Uterus (tissue), 4 donors: ENCODE measurements around the gene MLH1. TPM values are rescaled to one million over a fixed set of nuclear protein-coding genes. Genes with fewer than 3 reads are reported as not detected.
A peak's percentile ranks its signal among the peaks of the same experiment; 100 is the strongest.

Experiments used
- DNase-seq, 2 donors: peaks; one replicate each; pipeline ENCODE4 v3.0.0-alpha.2; 2019 to 2020
- H3K27ac ChIP-seq, 2 donors: fragments of 200-600 bp; sonication (generic); 1 replicate in 1 of 2; 2 replicates in 1 of 2; pipeline ENCODE4 v1.5.1; 2016 to 2018
- H3K27me3 ChIP-seq, 2 donors: fragments of 200-600 bp; sonication (generic); one replicate each; pipeline ENCODE4 v1.5.1; 2018 to 2019; ENCODE audit warnings: control low read depth in 1 of 2
- H3K36me3 ChIP-seq, 2 donors: fragments of 200-600 bp; sonication (generic); one replicate each; pipeline ENCODE4 v1.5.1; 2019; ENCODE audit warnings: control low read depth in 1 of 2
- H3K4me1 ChIP-seq, 2 donors: fragments of 200-600 bp; sonication (generic); one replicate each; pipeline ENCODE4 v1.5.1; 2018 to 2019; ENCODE audit warnings: control low read depth in 1 of 2
- H3K4me3 ChIP-seq, 2 donors: fragments of 200-600 bp; sonication (generic); 1 replicate in 1 of 2; 2 replicates in 1 of 2; pipeline ENCODE4 v1.5.1; 2018 to 2019; ENCODE audit warnings: mild to moderate bottlenecking in 1 of 2
- H3K9me3 ChIP-seq, 2 donors: fragments of 200-600 bp; sonication (generic); one replicate each; pipeline ENCODE4 v1.5.1; 2019; ENCODE audit warnings: control low read depth in 1 of 2
- CTCF ChIP-seq, 4 experiments: fragments of 200-600 bp in 2 of 4; fragments of 450-650 bp in 2 of 4; sonication (generic) in 2 of 4; IDR thresholded peaks; one replicate each; pipeline ENCODE4 v1.5.1; 2016 to 2019; ENCODE audit warnings: antibody characterized with exemption in 4 of 4, mild to moderate bottlenecking in 2 of 4, moderate library complexity in 1 of 4
- POLR2A ChIP-seq, 2 donors: fragments of 450-650 bp; IDR thresholded peaks; one replicate each; pipeline ENCODE4 v1.6.1; 2016; ENCODE audit warnings: antibody characterized with exemption in 2 of 2, mild to moderate bottlenecking in 1 of 2, moderate library complexity in 1 of 2
- intact Hi-C: fragments of 100-400 bp; cut with DNase I; formaldehyde crosslinking; loops from one replicate; pipeline ENCODE4 v1.15.1; 2023; ENCODE audit warnings: low total_unique reads
- total RNA-seq, 4 donors: library from RNA; depleted of rRNA in 3 of 4; stranded (reverse); fragments of >200 nt in 3 of 4; gene quantifications; one replicate each; pipeline versions ENCODE4 v1.1.0 to v1.2.4, GENCODE V29; 2014 to 2023
- donor health status: DM: yes; HTN: yes; CAD: no.

The MLH1 gene
- total RNA-seq, result 10 to 100 TPM in 3 of 4 donors, 1 to 10 TPM in 1; 5.9 to 64.3 (median 24.4) TPM

- no peaks in the 10 kb centered on the region for H3K9me3 ChIP-seq
- H3K4me3 ChIP-seq, result peak within 1 kb of the TSS; percentile 78 to 88
- H3K27me3 ChIP-seq, result no peaks in the 10 kb centered on the region
- peak in 1 of 4 experiments; percentile 10 for TF ChIP-seq CTCF (IDR thresholded peaks at IDR 0.05)
- TF ChIP-seq POLR2A (IDR thresholded peaks at IDR 0.05), result peak; percentile 65 to 75
- intact Hi-C loops, result no loop called here
- H3K36me3 ChIP-seq, result no peaks in the 10 kb centered on the region
- H3K4me1 ChIP-seq, result peaks cover 22 to 24% of the 10 kb centered on the region in 2 donors
- peak within 1 kb of the TSS; percentile 98 to 99 for H3K27ac ChIP-seq
- peak; percentile 99 to 100 for DNase-seq
These were observed at the start of gene MLH1 for GRCh38 chr3:36993326-36994283. Gene MLH1 (plus strand): TSS chr3:36993518. CDS start chr3:36993548, 30 bp downstream.

DNA sequence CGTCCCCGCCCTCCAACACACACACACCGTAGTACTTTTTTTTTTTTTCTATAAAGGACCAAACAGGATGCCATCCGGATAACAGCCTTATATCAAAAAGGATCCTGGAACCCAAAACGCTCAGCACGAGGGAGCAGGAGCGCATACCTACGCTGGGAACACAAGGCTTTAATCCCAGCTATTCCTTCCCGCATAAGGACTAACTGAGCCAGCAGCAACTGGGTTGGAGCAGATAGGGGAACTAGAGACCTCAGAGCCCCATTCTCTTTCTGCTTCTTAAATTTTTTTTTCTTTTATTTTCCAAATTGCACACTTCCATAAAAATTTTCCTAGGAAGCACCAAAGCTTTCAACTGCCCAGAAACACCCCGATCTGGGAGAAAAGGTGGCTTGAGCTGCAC, 49.7 kb upstream of the MLH1 start:
- Histone ChIP-seq H3K4me1 (no peaks in the 10 kb centered on the region), H3K27me3 (no peaks in the 10 kb centered on the region), H3K9me3 (no peaks in the 10 kb centered on the region), H3K36me3 (no peaks in the 10 kb centered on the region), H3K4me3 (peak overlapping the region; percentile 60 to 68), H3K27ac (peak overlapping the region; percentile 80 to 86)
- TF ChIP-seq CTCF (IDR thresholded peaks at IDR 0.05) (no peak), POLR2A (IDR thresholded peaks at IDR 0.05) (no peak)
- intact Hi-C loops, result no loop called here
- DNase-seq, result no peak

DNA sequence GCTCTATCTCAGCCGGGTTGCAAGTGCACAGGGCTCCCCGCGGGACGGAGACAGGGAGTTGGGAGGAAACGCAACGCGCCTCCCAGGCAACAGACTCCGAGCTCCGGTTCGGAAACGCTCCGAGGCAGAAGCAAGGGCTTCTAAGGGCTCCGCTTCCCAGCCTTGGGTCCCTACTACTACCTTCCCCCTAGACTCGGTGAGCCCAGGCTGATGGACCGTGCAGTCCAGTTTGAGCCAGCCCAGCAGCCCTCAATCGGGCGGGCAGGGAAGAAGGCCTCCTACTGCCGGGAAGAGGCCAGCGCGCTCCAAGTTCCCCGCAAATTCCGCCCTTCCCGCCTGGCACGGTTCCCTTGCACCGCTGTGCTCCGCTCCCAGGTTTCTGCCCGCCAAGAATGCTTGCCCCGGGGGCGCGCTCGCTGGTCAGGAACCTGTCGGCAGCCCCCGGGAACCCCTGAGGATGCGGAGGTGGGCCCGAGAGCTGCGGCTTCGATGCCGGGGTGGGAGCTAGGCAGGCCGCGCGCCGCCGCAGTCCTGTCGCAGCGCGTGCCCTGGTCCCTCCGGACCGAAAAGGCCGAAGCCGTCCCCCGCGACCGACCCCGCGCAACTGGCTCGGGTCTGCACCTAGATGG, 49.2 kb upstream of the MLH1 start:
- intact Hi-C loops, result no loop called here

DNA sequence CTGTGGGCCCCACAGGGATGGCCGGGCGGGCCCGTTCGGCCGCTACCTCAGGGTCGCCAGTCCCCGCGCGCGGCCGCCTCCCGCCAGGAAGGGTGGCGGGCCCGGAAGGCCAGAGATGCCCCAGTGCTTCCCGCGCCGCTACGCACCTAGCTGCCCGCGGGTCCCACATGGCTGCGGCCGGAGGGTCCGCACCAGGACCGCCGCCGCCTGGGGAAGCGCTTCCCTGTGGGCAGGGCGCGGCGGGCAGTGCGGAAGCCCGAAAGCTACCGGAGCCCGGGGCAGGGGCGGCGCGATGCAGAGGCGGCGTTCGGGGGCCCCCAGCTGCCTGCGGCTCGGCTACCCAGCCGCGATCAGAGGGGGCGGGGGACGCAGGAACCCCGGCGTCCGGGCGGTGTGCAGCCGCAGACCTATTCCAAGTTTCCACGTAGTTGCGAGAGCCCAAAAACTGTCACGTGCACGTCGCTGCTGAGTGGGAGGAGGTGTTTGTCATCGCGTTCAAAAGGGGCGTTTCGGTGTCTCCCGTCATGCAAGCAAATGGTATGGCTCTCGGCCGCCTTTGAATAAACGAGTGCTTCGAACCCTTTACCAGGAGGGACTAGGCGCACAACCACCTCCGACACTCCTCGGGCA, 48.6 kb upstream of the MLH1 start, which contains the start of gene TRANK1:
TRANK1 (minus strand) TSS at position 414 of the 630 bp plus-strand sequence; CDS start at position 169, 245 bp downstream.
- DNase-seq, result peak; percentile 69 to 72
- no peaks in the 10 kb centered on the region for H3K9me3 ChIP-seq
- H3K4me3 ChIP-seq, result peak within 1 kb of the TSS; percentile 60 to 68
- intact Hi-C loops, result no loop called here
- peak within 1 kb of the TSS; percentile 80 to 86 for H3K27ac ChIP-seq
- no peaks in the 10 kb centered on the region for H3K36me3 ChIP-seq
- no peak for TF ChIP-seq CTCF (IDR thresholded peaks at IDR 0.05)
- peak; percentile 26 to 56 for TF ChIP-seq POLR2A (IDR thresholded peaks at IDR 0.05)
- no peaks in the 10 kb centered on the region for H3K4me1 ChIP-seq
- H3K27me3 ChIP-seq, result no peaks in the 10 kb centered on the region

More for the DNA sequence above, 49.2 kb upstream of the MLH1 start:
- no peaks in the 10 kb centered on the region for H3K27me3 ChIP-seq
- H3K4me3 ChIP-seq, result peak overlapping the region; percentile 60 to 68
- DNase-seq, result peak; percentile 56 to 62
- H3K9me3 ChIP-seq, result no peaks in the 10 kb centered on the region
- H3K4me1 ChIP-seq, result no peaks in the 10 kb centered on the region
- H3K36me3 ChIP-seq, result no peaks in the 10 kb centered on the region
- no peak for TF ChIP-seq POLR2A (IDR thresholded peaks at IDR 0.05)
- TF ChIP-seq CTCF (IDR thresholded peaks at IDR 0.05), result peak in 1 of 4 experiments; percentile 8
- H3K27ac ChIP-seq, result peak overlapping the region; percentile 80 to 86
